Activated gamma-delta T cell (primary cell): ENCODE measurements around the gene IRX3.
"Not testable (repeated sequence)": the region's sequence is repeated elsewhere in the genome, so short reads cannot be mapped to it uniquely, and the experiment has no call there.

ENCODE experiments used
- DNase-seq: peaks from one replicate; lab custom pipeline; 2025; lab: John Stamatoyannopoulos, UW

The IRX3 gene

DNA sequence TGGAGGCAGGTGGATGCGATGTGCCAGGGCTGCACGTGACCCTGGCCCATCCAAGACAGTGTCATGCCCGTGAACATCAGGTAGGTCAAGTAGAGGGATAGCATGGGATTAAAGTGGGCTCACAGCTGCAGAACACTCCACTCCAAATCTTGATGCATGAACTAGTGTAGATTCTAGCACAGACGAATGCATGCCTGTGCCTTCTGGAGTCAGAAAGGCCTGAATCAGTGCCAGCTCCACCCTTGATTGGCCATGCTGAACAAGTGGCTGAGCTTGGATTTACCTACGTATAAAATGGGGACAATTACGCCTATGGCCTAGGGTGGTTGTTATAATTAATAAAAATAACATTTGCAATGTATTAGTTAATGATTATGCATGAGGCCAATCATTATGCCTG, 10.6 kb downstream of the IRX3 start:
- no peak for DNase-seq

DNA sequence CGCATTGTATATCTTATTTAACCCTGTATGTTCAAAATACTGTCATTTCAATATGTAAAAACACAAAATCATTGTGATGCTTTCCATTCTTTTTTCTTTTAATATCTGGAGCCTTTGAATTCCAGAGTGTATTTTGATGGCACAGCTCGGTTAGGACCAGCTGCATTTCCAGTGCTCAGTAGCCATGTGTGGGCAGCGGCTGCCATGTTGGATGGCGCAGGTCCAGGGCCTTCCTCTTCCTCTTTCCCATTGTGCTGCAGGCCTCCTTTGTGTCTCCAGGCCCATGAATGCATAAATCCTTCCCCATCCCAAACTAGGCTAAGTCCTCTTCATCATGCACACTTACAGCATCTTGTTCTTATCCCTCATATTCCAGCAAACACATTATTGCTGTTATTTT, 13.0 kb downstream of the IRX3 start:
- DNase-seq: no peak

DNA sequence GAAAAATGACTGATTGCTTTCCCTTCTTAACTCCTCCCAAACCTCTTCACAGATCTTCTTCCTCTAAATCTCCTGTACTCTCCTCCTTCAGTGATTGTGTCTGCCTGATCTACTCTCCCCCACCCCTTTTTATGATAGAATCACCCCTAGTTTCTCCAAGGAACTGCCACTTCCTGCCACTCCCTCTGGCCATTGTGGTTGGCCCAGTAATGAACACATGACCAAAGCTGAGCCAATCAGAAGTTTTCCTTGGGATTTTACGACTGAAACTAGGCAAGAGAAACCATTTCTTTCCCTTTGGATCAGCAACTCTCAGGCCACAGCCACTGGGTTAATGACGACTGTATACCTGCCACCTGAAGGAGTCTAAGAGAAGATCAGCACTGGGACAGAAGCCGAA, 15.9 kb downstream of the IRX3 start:
- DNase-seq: no peak

DNA sequence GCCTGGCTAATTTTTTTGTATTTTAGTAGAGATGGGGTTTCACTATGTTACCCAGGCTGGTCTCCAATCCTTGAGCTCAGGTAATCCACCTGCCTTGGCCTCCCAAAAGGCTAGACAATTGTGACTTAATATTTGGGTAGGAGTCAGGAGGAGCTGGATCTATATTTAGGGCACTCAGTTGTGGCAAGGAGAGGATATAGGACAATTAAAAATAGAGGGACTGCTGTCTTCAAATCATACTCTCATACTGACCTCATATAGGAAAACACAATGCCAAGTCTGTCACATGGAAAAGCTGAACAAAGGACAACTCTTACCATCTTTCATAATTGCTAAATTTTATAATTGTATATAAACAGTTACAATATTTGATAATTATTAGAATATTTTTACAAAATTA, 17.1 kb downstream of the IRX3 start:
- DNase-seq: no peak

DNA sequence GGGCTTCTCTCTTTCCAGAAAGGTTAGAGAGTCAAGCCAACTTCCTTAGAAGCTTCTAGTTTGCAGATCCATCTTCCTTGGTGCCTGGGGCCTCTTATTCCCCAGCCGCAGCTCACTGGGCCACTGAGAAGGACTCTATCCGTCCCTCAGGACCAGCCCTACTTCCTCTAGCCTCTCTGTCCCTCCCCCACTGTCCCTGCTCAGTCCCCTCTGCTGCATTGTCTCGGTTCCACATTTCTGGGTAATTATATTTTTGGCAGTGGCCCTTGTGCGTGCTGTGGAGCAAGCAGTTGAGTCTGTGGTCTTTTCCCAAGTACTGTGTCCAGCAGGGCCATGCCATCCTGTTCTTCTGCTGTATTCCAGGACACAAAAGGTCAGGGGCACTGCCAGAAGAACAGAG, 17.8 kb downstream of the IRX3 start:
- DNase-seq: no peak

DNA sequence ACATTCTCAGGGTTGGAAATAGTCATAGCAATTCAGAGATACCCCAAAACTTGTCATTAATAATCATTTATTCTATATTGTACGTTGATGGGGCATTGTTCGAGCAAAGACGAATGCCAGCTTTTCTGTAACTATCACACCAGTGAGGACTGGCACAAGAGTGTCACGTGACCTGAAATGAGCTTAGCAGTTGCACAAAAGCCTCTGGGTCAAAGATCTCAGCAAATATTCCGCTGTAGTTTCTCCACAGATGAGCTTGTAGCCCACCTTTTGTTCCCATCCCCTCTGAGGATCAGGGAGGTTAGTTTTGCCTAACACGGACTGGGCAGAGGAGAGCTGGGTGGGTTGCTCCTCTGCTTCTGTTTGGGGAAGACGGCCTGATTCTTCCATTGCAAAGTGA, 18.2 kb downstream of the IRX3 start:
- no peak for DNase-seq

DNA sequence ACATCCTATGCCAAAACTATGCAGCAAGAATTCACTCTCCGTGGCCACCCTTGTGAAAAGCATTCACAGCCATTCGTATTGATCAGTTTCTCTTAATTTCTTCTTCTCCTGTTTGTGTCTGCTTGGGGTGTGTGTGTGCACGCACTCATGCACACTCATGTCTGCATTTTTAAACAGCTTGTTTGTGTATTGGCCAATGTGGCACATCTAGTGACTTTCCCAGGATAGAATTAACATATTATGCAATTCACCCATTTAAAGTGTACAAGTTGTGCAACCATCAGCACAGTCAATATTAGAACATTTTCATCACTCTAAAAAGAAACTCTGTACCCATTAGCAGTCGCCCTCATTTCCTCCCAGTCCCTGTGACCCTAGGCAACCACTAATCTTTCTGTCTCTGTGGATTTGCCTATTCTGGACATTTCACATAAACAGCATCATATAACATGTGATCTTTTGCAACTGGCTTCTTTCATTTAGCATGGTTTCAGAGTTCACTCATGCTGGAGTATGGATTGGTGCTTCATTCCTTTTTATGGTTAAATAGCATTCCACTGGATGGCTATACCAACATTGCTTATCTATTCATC, 20.1 kb downstream of the IRX3 start:
- no peak for DNase-seq

DNA sequence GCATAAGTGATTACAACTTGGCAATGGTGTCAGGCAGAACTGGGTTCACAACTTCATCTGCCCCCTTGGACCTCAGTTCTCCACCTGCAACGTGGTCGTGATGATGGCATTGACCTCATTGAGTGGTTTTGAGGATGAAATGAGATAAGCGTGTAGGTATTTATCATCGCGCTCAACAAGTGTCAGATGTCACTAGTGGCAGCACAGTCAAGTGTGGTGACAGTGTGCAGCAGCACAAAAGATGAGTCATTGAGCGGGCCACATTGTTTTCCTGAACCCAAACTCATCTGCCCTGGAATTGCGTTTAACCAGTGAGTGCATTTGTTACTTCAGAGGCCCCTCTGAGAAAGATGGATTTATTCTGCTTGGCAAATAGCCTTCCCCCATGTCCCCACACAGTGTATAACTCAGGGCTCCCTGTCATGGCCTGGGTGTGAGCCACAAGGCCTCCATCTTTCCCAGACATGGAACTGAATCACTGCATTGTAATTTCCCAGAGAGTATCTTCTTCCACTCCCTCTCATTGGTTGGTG, 20.9 kb downstream of the IRX3 start:
- DNase-seq: no peak

DNA sequence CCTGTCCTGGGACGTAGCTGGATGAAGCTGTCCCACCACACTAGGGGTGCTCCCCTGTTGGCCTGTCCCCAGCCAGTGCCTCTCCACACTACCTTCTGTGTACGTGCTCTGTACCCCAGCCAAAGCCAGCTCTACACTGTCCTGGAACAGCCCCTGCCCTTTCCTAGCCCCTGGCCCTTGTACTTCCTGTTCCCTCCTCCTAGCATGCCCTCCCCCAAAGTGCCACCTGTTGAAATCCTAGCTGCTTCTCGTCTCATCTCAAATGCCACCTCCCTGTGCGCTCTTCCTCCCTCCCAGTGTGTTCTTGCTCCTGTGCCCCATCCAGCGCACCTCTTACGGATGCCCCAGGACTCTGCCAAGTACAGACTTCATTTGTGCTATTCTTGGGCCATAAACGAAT, 33.5 kb downstream of the IRX3 start:
- DNase-seq: no peak

DNA sequence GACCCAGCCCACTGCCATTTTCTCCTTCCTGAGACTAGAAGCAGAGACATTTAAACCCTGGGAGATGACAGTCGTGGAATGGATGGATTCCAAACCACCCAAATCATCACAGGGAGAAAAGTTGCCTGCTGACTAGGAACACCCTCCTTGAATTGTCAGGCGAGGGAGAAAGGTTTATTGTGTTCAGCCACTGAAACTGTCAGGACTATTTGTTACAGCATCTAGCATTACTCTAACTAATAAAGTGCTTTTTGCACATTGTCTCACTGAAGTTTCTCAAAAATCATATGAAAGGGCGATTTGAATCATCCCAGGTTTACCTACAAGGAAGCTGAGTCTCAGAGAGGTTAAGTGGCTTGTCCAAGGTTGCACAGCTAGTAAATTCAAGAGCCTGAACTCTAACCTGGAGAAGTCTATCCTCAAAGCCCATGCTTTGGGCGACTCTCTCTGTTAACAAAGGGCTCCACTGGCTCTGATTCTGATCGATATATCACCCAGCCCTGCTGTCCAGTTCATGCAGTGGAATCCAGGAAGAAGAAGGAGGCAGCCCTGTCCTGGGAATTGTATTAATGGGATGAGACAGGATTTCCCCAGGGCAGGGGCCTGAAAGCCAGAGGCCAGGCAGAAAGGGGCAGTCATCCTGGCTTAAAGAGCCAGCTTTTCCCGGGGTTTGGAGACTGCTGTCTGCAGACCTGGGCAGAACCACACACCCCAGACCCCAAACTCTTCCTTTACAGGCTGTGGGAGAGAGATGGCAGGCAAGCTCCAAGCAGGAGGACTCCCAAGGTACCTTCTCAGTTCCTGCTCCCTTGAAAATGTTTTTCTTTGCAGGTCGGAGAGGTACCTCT, 37.5 kb downstream of the IRX3 start:
- DNase-seq: no peak

DNA sequence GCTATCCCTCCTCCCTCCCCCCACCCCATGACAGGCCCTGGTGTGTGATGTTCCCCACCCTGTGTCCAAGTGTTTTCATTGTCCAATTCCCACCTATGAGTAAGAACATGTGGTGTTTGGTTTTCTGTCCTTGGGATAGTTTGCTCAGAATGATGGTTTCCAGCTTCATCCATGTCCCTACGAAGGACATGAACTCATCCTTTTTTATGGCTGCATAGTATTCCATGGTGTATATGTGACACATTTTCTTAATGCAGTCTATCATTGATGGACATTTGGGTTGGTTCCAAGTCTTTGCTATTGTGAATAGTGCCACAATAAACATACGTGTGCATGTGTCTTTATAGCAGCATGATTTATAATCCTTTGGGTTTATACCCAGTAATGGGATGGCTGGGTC, 38.9 kb downstream of the IRX3 start:
- not testable (repeated sequence) for DNase-seq

DNA sequence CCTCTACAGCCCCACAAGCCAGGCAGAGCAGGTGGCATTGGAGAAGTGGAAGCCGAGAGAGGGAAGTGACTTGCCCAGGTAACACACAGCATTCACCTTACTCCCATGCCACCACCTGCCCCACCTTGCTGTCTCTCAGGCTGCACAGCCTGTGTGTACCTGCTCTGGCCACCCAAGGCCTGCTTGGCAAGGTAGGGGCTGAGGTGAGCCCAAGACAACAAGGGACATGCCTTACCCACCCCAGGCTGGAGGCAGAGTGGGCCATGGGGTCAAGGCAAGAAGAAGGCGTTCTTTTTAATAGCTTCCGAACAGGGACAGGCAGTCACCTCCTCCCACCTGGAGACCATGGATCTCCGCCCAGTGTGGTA, 40.1 kb downstream of the IRX3 start:
- no peak for DNase-seq

DNA sequence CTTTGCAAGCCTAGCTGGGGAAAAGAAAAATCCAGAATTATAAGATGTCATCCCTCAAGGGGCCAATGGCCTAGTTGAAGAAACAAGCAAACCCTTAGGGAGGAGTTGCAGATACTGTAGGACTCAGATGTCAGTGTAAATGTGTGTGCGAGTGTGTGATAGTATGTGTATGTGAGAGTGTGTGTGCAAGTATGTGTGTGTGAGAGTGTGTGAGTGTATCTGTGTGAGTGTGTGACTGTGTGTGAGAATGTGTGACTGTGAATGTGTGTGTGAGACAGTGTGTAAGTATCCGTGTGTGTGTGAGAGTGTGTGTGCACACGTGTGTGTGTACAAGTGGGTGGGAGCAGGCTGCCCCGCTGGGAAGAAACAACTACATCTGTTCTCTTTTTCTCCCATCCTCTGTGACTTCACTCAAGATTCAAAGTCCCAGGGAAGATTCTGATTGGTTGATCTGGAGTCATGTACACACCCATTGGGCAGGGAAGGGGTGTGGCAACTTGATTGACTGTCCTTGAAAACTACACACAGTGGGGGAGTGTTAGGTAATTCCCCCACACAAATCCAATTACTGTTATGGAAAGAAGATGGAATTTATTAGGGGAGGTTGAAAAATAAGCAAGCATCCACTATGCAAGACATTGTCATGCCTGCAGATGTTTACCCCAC, 40.7 kb downstream of the IRX3 start:
- DNase-seq: no peak

DNA sequence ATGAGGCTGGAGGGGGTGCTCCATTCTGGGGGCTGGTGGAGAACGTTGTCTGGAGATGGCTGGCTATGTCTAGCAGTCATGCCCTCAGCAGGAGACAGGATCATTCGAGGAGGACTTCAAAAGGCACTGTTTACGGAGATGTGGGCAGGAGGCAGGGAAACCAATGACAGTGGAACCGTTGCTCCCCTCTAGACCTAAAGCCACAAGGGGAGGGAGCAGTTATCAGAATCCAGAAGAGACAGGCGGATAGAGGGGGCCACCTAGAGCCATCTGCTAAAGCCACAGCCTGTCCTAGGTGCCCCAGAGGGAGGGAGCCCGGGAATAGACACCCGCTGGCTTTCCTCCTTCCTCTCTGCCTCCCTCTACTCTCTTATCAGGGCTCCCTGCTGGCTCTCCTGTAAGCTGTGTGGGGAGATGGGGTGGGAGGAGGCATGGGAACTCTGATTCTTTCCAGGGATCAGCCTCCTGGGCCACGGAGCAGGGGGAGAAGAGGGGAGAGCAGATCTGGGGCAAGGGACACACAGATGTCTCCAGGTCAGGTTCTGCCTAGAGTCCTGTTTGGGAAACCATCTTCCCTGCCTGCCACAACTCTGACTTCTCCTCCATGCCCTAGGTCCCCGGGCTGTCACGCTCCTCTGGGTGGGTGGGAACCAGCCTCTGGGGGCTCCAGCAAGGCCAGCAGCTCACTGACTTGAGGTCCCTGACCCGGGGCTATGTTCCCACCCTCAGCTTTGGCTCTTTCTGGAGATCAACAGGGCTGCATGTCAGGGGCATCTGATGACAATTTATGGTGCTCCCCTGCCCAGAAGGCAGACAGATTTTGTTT, 42.3 kb downstream of the IRX3 start:
- no peak for DNase-seq

DNA sequence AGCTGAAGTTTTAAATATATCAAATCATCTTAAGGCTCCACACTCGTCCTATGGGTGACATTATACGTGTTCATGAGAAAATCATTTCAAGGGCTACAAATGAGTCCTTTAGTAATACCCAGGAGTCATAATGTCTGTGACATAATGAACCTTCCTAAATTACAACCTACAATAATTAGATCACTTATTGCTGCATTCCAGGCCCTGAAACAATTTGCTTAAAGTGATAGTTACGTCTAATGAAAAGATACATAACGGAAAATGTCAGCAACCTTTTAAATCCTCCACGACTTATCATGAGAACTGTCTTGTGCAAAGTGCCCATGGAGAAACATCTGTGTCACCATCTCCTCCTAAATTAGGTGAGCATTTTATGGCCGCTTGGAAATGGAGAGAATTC, 43.4 kb downstream of the IRX3 start:
- no peak for DNase-seq

DNA sequence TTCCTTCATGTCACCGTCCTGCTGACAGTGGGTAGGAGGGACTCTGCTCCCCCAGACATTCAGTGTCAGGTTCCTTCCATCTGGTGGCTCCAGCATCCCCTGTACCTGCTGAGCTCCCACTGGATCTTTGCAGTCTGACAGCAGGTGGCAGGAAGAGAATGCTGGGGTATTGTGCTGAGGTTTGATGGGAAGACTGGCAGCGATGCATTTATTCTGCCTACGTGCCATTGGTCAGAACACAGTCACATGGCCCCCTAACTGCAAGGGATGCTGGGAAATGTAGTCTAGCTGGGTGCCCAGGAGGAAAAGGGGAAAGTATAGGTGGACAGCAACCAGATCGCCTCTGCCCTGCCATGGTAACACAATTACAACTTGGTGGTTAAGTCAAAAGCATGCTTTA, 44.4 kb downstream of the IRX3 start:
- no peak for DNase-seq

DNA sequence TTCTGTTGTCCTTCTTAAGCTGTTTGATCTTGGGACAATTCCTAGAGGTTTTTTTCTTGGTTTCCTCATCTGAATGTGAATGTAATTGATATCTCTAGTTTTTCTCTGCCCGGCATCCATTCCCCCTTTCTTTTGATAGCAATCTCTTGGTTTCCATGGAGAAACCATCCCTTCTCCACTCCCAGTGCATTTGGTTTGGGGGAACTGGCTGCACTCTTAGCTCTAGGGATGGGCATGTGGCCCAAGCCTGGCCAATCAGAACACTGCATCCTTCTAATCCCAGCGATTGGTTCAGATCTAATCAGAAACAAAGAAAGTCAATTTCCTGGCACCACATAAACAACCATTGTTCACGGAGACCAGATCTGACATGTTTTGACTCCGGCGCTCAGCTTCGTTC, 45.1 kb downstream of the IRX3 start:
- no peak for DNase-seq

DNA sequence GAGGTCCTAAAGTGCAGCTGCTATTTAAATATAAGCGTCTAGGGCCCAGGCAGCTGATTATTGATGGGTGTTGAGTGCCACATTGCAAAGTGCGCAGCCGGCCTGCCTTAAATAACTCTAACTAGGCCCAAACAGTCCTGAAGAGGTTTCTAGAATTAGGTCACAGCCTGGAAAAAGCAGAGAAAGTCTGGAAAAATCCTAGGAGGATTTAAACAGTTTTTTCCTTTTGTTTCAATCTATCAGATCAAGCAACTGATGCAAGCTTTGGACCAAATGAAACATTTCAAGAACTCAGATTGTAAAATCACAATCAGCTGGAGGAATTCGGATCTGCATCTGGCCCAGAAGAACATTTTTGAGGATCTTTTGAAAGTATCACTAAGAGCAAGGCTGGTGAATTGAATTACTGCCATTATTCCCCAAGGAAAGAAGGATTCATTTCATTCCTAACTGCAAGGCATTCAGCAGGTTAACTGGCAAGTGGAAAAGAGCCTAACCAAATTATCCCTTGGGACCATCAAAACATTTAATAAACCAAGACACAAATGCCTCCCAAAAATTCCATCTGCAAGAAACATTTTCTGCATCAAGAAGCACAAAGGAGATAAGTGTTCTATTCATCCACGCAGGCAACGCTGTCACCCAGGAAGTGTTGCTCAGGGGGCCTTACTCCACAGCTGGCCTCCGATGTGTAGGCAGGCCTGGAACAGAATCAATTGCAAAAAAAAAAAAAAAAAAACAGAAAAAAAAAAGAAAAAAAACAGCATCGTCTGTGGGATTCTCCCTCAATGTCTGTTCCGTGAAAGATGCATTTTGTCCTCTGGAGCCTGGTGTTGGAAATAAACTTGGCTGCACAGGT, 46.1 kb downstream of the IRX3 start:
- no peak for DNase-seq

DNA sequence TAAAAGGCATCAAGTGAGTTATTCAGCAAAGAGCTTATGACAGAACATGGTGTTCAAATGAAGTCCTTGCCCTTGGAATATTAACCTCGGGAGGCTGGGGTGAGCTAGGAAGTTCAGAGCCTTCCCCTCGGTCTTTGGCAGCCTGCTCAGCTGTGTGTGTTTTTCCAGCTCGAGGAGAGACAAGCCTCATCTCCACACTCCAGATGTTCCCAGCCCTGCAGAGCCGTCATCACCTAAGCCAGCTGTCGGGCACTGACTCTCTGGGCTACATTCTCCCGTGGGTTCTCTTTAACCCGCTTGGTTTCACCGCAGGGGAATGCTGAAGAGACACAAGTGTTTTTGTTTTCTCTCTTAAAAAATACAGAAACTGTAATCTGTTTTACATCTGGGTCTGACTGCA, 47.1 kb downstream of the IRX3 start:
- DNase-seq: no peak

DNA sequence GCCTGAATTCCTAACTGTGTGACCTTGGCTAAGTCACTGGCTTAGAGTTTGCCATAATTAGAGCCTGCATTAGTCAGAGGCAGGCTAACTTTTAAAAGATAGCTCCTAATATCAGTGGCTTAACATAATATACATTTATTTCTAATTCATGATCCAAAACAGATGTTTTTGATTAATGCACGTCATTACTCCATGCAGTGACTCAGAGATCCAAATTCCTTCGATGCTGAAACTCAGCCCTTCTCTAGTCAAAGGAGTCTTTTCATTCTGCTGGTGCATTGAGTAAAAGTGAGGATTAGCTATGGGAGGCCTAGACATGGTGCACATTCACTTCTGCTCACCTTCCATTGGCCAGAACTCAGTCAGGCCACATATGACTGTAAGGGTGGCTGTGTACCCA, 49.8 kb downstream of the IRX3 start:
- DNase-seq: no peak

DNA sequence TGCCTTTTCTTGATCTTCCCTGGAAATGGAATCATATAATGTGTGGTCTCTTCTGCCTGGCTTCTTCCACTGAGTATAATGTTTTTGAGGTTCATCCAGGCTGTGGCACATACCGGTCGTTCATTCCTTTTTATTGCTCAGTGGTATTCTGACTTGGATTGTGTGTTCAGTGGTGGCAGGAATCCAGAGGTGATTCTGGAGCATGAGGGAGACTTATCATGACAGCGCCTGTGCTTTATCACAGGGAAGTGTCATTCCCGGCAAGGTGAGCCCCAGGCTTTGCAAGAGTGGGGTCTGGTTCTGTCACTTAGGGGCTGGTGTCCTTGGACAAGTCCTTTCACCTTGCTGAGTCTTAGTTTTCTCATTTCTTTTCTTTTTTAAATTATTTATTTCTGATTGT, 53.0 kb downstream of the IRX3 start:
- no peak for DNase-seq
